Stimulated activated CD8-positive, alpha-beta memory T cell treated with anti-CD3 and anti-CD28 coated beads, Interleukin-4, amount 100 ng/mL, for 1 hour (primary cell): Measurements from ENCODE around the gene SLC5A8.
"Not testable (repeated sequence)": the region's sequence is repeated elsewhere in the genome, so short reads cannot be mapped to it uniquely, and the experiment has no call there.

Experiments used
- DNase-seq, 2 donors: peaks; one replicate each; pipeline ENCODE4 v3.0.0-alpha.2; 2020; ENCODE audit warnings: low read depth in 2 of 2, low spot score in 1 of 2

SLC5A8 gene

GRCh38 chr12:101173197-101173749, 36.8 kb downstream of the SLC5A8 start:
- DNase-seq = no peak

DNA sequence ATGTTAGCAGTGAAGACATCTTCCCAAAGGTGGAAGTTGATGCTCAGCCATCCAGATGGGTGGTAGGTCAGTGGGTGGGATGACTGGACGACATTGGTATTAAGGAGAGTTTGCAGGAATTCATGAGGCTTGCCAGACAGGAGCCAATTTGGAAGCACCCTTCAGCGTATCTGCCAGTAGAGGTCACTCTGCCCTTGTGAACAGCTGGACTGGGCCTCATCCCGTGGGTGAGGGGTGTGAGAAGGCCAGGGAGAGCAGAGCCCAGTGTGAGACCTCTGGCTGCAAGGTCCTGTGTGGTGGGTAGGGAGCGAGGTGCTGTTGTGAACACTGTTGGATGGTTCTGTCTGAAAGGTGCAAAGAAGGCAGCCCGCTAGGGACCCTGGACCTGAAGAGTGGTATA, 37.7 kb downstream of the SLC5A8 start:
- no peak for DNase-seq

DNA sequence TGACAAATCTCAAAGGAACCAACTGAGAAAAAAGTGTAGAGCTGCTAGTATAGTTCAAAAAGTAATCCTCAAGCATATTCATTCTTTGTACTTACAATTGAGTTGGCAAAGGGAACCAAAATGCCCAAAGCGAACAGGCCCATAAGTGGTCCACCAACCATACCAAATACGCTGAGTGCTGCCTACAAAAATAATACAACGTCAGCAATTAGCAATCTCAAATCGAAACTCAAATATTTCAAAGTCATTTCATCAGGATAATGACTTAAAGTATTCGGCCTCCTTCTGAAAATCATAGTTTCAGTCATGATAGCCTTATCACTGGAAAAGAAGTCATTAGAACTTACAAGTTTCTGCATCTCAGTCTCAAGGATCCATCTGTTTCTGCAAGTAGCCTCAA, 42.0 kb downstream of the SLC5A8 start:
- no peak for DNase-seq

DNA sequence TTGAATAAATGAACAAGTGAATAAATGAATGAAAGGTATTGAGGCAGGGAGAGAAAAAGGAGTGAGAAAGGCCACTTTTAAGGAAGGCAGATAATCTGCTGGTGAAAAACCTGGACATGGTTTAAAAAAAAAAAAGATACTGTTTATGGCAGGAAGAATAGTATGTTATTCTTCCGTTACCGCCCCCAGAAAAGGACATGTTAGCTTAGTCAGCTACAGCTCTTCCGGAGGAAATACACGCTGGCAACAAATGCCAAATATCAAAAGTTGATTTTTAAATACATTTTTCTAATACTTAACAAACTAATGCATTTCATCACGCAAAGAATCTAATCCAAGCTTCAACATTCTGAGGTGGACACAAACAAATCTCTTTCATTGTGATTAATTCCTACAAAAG, 43.2 kb downstream of the SLC5A8 start:
- no peak for DNase-seq

DNA sequence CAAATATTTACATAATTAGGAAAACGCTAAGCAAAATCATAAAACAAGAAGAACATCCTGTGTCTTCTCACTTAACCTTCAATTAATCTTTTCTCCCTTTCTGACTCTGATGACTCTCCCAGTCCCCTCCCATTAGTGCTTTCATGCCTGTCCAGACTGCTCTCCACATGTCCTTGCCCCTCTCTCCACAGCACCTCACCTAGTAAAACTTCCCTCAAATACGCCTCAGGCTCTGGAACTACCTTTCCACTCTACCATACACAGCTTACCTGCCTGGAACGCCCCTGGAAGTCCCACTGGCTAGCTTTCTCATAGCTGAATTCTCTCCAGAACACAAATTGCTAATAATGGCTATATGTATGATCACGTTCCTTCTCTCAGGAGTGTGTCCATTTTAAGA, 44.7 kb downstream of the SLC5A8 start:
- no peak for DNase-seq

DNA sequence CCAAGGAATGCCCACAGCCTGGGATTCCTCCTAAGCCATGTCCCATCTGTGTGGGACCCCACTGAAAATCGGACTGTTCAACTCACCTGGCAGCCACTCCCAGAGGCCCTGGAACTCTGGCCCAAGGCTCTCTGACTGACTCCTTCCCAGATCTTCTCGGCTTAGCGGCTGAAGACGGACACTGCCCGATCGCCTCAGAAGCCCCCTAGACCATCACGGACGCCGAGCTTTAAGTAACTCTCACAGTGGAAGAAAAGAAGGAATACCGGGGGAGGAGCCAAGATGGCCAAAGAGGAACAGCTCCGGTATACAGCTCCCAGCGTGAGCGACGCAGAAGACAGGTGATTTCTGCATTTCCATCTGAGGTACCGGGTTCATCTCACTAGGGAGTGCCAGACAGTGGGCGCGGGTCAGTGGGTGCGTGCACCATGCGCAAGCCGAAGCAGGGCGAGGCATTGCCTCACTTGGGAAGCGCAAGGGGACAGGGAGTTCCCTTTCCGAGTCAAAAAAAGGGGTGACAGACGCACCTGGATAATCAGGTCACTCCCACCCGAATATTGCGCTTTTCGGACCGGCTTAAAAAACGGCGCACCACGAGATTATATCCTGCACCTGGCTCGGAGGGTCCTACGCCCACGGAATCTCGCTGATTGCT, 64.1 kb downstream of the SLC5A8 start:
- not testable (repeated sequence) for DNase-seq

DNA sequence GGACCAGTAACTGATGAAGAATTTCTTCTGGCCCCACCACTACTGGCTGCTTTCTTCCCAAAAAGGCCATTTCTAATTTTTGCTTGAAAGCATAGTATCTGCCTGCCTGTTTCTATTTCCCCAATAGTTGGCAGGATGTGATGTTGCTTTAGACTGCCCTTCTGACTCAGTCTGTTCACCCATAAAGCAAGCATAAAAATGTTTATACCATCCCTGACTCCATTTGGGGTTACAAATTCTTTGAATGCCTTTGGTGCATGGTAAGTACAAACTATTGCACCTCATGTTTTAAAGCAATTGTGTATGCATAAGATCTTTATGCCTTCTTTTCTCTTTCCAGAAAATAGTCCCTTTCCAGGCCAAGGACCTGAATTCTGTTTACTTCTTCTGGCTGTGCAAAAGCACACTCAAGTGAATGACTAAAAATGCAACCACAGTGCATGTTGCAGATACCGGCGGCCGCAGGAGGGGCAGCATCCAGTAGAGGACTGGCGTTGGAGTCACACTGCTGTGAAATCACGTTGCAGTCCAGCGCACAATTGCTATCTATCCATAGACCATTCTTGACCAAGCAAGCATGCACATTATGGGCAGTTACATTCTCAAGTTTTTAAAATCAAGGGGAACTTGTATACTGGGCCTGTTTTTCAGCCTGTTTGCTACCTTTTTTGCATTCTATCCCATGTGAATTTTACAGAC, 82.4 kb downstream of the SLC5A8 start:
- DNase-seq = no peak

- DNase-seq = no peak
Observed at GRCh38 chr12:101117842-101118241, 92.2 kb downstream of the SLC5A8 start.

- DNase-seq = no peak
Observed at GRCh38 chr12:101116911-101117310, 93.1 kb downstream of the SLC5A8 start.

GRCh38 chr12:101115326-101115725, 94.7 kb downstream of the SLC5A8 start:
- no peak for DNase-seq

- no peak for DNase-seq
Observed at GRCh38 chr12:101111441-101111840, 98.6 kb downstream of the SLC5A8 start.

DNA sequence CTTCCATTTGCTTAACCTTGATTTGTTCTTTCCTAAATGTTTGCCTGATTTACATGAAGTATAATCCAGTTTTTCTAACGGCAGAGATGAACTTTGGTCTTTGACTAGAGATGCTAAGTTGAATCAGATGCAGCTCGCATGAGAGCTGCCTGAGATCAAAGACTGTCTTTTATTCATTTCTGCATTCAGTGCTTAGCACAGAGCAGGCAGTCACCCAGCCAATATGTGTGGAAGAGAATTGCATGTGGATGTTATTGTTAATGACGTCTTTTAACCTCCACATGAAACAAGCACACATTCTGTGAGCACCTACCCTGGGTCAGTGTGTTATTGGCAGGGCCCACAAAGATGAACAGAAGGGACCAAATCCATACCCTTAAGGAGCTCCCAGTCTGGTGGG, 99.2 kb downstream of the SLC5A8 start:
- DNase-seq = no peak

DNA sequence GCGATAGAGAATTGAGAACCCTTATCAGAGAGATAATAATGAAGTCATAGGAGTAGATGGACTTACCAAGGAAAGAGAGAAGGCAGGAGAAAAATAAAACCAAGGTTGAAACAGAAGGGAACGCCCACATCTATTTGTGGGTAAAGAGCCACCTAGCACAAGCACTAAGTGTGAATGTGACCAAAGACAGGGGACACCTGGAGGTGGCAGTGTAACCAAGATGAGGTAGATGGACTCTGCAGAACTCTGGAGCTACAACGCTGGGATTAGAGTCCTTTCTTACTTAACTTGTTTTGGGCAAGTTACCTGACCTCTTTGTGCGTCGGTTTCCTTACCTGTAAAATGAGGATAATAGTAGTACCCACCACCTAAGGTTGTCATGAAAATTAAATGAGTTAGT, 101.9 kb downstream of the SLC5A8 start:
- no peak for DNase-seq

- no peak for DNase-seq
Observed at GRCh38 chr12:101107032-101107763, 102.8 kb downstream of the SLC5A8 start.
